Adrenal gland (tissue), 12 donors: ENCODE data around the gene UNC119B. TPM values are rescaled to one million over a fixed set of nuclear protein-coding genes. Genes with fewer than 3 reads are reported as not detected.

Source experiments
- DNase-seq, 7 donors: peaks; one replicate each; pipeline ENCODE4 v3.0.0-alpha.2; 2019 to 2020
- H3K27ac ChIP-seq, 5 donors: fragments of 200-600 bp; sonication (generic) in 4 of 5; 1 replicate in 3 of 5; 2 replicates in 2 of 5; pipeline versions ENCODE4 v1.5.1 to v1.8.0; 2016 to 2020; ENCODE audit warnings: mild to moderate bottlenecking in 1 of 5
- H3K27me3 ChIP-seq: fragments of 200-600 bp; 2 replicates; pipeline ENCODE4 v1.8.0; 2021
- H3K36me3 ChIP-seq, 2 donors: fragments of 200-600 bp; replicated peaks in 1 of 2; 1 replicate in 1 of 2; 2 replicates in 1 of 2; pipeline versions ENCODE4 v1.5.1 to v1.8.0; 2018 to 2022
- H3K4me1 ChIP-seq, 2 donors: fragments of 200-600 bp; replicated peaks in 1 of 2; 1 replicate in 1 of 2; 2 replicates in 1 of 2; pipeline versions ENCODE4 v1.5.1 to v1.8.0; 2018 to 2021
- H3K4me3 ChIP-seq, 4 donors: fragments of 200-600 bp; sonication (generic) in 3 of 4; one replicate each; pipeline ENCODE4 v1.5.1; 2016 to 2018
- H3K9me3 ChIP-seq, 3 donors: fragments of 200-600 bp; sonication (generic) in 1 of 3; replicated peaks in 1 of 3; 1 replicate in 2 of 3; 2 replicates in 1 of 3; pipeline versions ENCODE4 v1.5.1 to v1.8.0; 2016 to 2021
- POLR2A ChIP-seq, 2 donors: fragments of 450-650 bp; IDR thresholded peaks; one replicate each; pipeline ENCODE4 v1.6.1; 2017; ENCODE audit warnings: antibody characterized with exemption in 2 of 2, mild to moderate bottlenecking in 2 of 2, moderate library complexity in 1 of 2
- WGBS, 4 donors: extraction: QIAGEN DNeasy Blood & Tissue Kit in 2 of 4; methylation state at CpG; one replicate each; pipeline versions ENCODE4 v1.1.5 to v1.1.7; 2013 to 2017; 5-methylcytosine and 5-hydroxymethylcytosine counted together
- intact Hi-C, 2 donors: fragments of 100-400 bp; cut with DNase I; formaldehyde crosslinking; loops; one replicate each; pipeline versions ENCODE4 v1.14.1 to v1.15.0; 2022 to 2023
- polyA plus RNA-seq, 3 donors: library from polyadenylated mRNA; stranded (reverse); fragments of 200-250 nt in 2 of 3; fragments of 350-450 nt in 1 of 3; fragmentation: Illumina TruSeq in 1 of 3; extraction: RNeasy Lipid Tissue Mini Kit (QIAGEN cat#74804) in 1 of 3; gene quantifications; one replicate each; pipeline ENCODE4 v1.2.3, GENCODE V29; 2013 to 2014
- total RNA-seq, 9 donors: library from RNA; depleted of rRNA in 4 of 9; stranded (reverse); fragments of >200 nt in 4 of 9; fragments of 120-200 nt in 1 of 9; fragmentation: NEBNext Ultra II Directional in 1 of 9; extraction: Animal tissue kit (Norgen Biotek cat#: 25700) in 1 of 9; gene quantifications; one replicate each; pipeline versions ENCODE4 v1.1.0 to v1.2.4, GENCODE V29; 2013 to 2023
- TF ChIP-seq, protein P1 (sequence below), 6 experiments: fragments of 450-650 bp in 4 of 6; fragments of 200-600 bp in 2 of 6; sonication (generic) in 1 of 6; IDR thresholded peaks; 1 replicate in 5 of 6; 2 replicates in 1 of 6; pipeline versions ENCODE4 v1.5.1 to v1.8.0; 2016 to 2021; ENCODE audit warnings: antibody characterized with exemption in 6 of 6, mild to moderate bottlenecking in 2 of 6, moderate library complexity in 1 of 6
- donor health status: healthy with polysubstance abuse.
- donor health status: Bipolar disorder and iron deficiency.
- donor health status: DM: yes; HTN: yes; CAD: no.
- donor health status: DM: no; HTN: no; CAD: no.
- donor health status: DM: no; HTN: no; CAD: no.
- donor health status: DM: yes; HTN: yes; CAD: no.

Gene UNC119B
- total and polyA plus RNA-seq, 12 donors: 14.0 to 97.5 (median 50.0) TPM

- Histone ChIP-seq H3K36me3 (peaks cover 0 to 93% of the 10 kb centered on the region in 2 donors), H3K9me3 (no peaks in the 10 kb centered on the region), H3K27me3 (no peaks in the 10 kb centered on the region), H3K4me1 (peaks cover 12 to 52% of the 10 kb centered on the region in 2 donors), H3K4me3 (no peak overlapping the region), H3K27ac (peak overlapping the region in 3 of 5 donors; percentile 26 to 91 (median 52))
- peak in 3 of 7 donors; percentile 52 to 78 (median 66) for DNase-seq
- 70 to 80% (median 76%) methylated on average over 9 of the region's 9 CpGs for WGBS, 4 donors
- TF ChIP-seq, protein P1, sequence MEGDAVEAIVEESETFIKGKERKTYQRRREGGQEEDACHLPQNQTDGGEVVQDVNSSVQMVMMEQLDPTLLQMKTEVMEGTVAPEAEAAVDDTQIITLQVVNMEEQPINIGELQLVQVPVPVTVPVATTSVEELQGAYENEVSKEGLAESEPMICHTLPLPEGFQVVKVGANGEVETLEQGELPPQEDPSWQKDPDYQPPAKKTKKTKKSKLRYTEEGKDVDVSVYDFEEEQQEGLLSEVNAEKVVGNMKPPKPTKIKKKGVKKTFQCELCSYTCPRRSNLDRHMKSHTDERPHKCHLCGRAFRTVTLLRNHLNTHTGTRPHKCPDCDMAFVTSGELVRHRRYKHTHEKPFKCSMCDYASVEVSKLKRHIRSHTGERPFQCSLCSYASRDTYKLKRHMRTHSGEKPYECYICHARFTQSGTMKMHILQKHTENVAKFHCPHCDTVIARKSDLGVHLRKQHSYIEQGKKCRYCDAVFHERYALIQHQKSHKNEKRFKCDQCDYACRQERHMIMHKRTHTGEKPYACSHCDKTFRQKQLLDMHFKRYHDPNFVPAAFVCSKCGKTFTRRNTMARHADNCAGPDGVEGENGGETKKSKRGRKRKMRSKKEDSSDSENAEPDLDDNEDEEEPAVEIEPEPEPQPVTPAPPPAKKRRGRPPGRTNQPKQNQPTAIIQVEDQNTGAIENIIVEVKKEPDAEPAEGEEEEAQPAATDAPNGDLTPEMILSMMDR (IDR thresholded peaks at IDR 0.05): no peak
- no peak for TF ChIP-seq POLR2A (IDR thresholded peaks at IDR 0.05)
- intact Hi-C loops: loop anchor here in 1 of 2 donors (10.0 kb wide), 1 partner anchor 133 kb away; the partner anchor contains the start of gene POP5
Observed at GRCh38 chr12:120718055-120718454, 7.8 kb downstream of the UNC119B start.

GRCh38 chr12:120719072-120719471, 8.8 kb downstream of the UNC119B start:
- intact Hi-C loops: loop anchor here in 1 of 2 donors (10.0 kb wide), 1 partner anchor 134 kb away; the partner anchor contains the start of gene POP5
- no peaks in the 10 kb centered on the region for H3K27me3 ChIP-seq
- H3K36me3 ChIP-seq: peaks cover 0 to 97% of the 10 kb centered on the region in 2 donors
- H3K27ac ChIP-seq: peak overlapping the region in 2 of 5 donors; percentile 87 to 91
- 79 to 95% (median 91%) methylated on average over 2 of the region's 2 CpGs for WGBS, 4 donors
- H3K9me3 ChIP-seq: no peaks in the 10 kb centered on the region
- H3K4me3 ChIP-seq: no peak overlapping the region
- no peak for DNase-seq
- H3K4me1 ChIP-seq: peaks cover 12 to 47% of the 10 kb centered on the region in 2 donors
- TF ChIP-seq POLR2A (IDR thresholded peaks at IDR 0.05): no peak
- TF ChIP-seq, protein P1 (IDR thresholded peaks at IDR 0.05): no peak

DNA sequence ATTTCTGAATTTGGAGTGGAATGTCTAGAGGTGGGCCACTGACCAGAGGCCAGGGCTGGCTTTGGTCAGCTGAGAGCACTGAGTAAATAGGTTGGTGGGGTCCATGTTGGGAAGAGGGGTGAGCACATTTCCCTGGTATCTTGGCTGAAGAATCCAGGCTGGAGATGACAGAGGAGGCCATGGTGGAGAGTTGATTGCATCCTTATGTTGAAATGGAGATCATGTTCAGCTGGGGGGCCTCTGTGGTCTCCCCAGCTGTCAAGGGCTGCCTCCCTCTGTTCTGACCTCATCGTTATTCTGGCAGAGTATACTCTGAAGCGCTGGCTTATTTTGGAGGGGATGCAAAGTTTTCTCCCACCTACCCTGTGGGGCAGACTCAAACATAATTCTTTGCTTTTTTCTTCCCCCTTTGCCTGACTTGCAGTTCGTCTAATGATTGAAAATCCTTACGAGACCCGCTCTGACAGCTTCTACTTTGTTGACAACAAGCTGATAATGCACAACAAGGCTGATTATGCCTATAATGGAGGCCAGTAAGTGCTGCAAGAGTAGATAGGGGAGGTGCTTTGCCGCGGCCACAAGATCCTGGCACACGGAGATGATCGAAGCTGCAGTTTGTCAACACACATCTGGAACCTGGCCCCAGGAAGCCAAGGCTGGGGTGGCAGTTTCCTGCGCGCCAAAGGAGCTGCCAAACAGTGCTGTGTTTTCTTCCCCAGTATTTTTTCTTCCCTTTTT, 9.4 kb downstream of the UNC119B start:
- peak overlapping the region in 4 of 5 donors; percentile 48 to 91 (median 82) for H3K27ac ChIP-seq
- H3K4me1 ChIP-seq: peaks cover 12 to 49% of the 10 kb centered on the region in 2 donors
- peaks cover 0 to 96% of the 10 kb centered on the region in 2 donors for H3K36me3 ChIP-seq
- WGBS, 4 donors: 56 to 77% (median 62%) methylated on average over 11 of the region's 11 CpGs
- no peaks in the 10 kb centered on the region for H3K27me3 ChIP-seq
- peak in 2 of 7 donors; percentile 37 to 57 for DNase-seq
- H3K9me3 ChIP-seq: no peaks in the 10 kb centered on the region
- TF ChIP-seq, protein P1 (IDR thresholded peaks at IDR 0.05): no peak
- no peak for TF ChIP-seq POLR2A (IDR thresholded peaks at IDR 0.05)
- intact Hi-C loops: loop anchor here in 1 of 2 donors (10.0 kb wide), 1 partner anchor 135 kb away; the partner anchor contains the start of gene POP5
- no peak overlapping the region for H3K4me3 ChIP-seq

GRCh38 chr12:120720234-120720986, 10.2 kb downstream of the UNC119B start:
- peak; percentile 64 to 83 (median 81) for DNase-seq
- H3K27me3 ChIP-seq: no peaks in the 10 kb centered on the region
- intact Hi-C loops: no loop called here
- H3K36me3 ChIP-seq: peaks cover 0 to 90% of the 10 kb centered on the region in 2 donors
- H3K9me3 ChIP-seq: no peaks in the 10 kb centered on the region
- TF ChIP-seq, protein P1 (IDR thresholded peaks at IDR 0.05): no peak
- peak in 1 of 2 donors; percentile 52 for TF ChIP-seq POLR2A (IDR thresholded peaks at IDR 0.05)
- H3K27ac ChIP-seq: peak overlapping the region in 4 of 5 donors; percentile 48 to 91 (median 82)
- H3K4me3 ChIP-seq: no peak overlapping the region
- peaks cover 12 to 56% of the 10 kb centered on the region in 2 donors for H3K4me1 ChIP-seq
- 50 to 61% (median 59%) methylated on average over 7 of the region's 7 CpGs for WGBS, 4 donors
